Stimulated activated CD4-positive, alpha-beta T cell treated with anti-CD3 and anti-CD28 coated beads, Interleukin-1b, Interleukin-23, amount 100 ng/mL, for 48 hours (primary cell): Measurements from ENCODE around the gene ME1.
"Not testable (repeated sequence)": the region's sequence is repeated elsewhere in the genome, so short reads cannot be mapped to it uniquely, and the experiment has no call there.

ENCODE experiments used
- DNase-seq: peaks from one replicate; pipeline ENCODE4 v3.0.0-alpha.2; 2020

Gene ME1

DNA sequence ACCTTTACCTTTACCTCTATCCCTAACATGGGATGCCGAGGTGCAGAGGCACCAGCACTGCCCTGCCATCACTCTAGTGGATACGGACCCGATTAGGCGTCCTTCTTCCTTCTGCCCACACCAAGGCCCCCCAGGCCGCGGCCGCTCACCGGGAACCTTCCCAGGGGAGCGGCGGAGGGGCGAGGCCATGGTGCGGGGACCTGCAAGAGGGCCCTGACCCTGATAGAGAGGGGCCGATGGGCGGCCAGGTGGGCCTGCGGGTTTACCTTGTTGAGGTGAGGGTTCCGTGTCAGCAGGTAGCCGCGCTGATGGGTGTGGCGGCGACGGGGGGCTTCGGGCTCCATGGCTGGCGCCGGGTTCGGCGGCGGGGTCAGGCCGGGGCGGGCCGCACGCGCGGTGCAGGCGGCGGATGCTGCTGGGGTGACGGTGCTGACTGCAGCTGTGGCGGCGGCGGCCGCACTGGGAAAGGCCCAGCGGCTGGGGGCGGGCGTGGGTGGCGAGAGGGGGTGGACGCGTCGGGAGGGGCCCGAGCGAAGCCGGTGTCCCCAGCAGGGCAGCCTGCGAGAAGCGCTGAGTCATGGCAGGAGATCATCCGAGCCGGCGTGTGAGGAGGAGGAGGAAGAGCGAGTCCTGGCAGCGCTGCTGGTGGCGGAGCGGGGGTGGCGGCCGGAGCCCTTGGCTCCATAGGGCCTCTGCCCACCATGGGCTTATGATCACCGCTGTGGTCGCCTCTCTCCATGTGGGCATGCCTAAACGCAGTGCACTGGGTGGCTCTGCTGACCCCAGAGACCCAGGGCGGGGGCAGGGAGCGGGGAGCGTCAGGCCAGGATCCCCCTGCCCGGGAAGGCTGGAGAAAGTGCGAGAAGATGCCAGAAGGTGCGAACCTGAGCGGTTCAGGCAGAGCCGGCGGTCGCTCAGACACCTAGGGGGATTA, at the start of gene ME1:
ME1 (minus strand) TSS at position 441 of the 934 bp plus-strand sequence; CDS start at position 344, 97 bp downstream.
- peak; percentile 19 for DNase-seq

DNA sequence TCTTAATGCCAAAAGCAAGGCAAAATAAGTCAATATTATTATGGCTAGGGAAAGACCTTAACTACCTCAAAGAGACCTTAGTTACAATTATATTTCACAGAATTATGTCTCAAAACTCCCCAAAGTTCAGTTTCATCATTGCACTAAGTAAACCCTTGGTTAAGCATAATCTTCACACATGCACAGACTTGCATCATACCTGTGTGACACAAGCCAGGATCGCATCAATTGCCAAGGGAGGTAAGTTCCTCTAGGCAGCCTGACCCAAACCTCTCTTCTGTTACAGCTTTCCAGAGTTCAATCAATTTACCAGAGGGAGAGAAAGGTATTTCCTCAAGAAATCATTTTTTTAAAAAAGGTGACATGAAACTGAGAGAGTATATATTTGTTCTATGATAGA, 49.6 kb upstream of the ME1 start:
- DNase-seq, result no peak

DNA sequence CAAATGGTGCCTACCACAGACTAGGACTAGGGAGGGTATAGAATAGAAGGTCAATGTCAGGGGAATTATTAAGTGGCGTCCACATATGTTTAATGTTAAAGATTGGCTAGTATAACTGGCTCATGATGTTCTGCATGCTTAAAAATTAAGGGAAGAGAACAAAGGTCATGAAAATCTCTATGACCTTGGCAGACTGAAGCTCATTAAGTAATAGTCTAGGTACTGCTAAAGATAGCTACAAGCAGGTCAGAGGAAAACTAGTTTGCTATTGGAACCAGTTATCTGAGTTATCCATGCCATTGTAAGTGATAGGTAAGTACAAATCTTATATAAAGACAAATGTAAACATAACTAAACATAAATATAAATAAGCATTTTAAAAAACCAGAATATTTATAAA, 48.5 kb upstream of the ME1 start:
- no peak for DNase-seq

DNA sequence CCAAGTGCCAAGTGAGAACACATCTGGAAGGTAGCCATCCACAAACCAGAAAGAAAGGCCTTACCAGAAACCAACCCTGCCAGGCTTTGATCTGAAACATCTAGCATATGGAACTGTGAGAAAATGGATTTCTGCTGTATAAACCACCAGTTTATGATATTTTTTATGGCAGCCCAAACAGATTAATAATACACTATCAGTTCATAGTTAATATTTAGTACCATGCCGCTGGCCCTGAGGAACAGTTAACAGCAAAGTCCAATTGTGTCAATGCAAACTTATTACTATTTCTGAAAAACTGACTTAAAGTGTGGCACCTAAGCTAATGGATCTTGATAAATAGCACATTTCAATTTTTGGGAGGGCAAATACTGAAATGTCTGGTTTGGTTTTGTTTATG, 46.1 kb upstream of the ME1 start:
- DNase-seq, result no peak

DNA sequence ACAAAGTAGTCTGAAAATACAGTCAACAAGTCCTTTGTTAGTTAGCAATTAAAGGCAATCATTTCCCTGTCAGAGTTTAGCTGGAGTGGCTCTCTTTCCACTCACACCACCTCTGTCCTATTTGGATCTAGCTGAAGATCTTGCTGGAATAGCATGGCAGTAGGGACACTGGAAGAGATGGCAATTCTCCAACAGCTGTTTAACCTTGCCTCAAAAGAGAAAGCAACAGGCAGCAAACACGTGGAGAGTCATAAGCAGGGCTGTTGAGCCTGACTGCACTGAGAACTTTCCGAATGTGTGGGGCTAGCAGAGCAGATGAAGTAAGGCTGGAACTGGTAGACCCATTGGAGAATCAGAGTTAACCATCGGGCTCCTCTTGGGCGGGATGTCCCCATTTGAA, 43.5 kb upstream of the ME1 start:
- no peak for DNase-seq

DNA sequence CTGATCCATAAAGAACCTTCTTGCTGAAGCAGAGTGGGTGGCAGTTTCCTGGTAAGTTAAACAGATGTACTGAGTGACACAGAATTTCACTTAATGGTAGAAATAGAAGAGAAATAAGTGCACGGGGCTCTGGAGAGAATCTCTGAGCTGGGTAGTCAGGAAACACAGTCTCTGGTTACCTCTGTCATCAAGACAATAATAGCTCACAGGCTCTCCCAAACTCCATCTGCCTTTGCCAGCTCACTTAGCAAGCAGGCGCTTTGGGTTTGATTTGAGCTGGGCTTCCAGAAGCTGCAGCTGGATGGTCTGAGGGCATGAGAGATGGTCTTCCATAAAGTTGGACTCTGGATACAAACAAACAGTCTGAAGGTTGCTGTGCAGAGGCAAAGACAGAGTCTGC, 41.9 kb upstream of the ME1 start:
- no peak for DNase-seq

DNA sequence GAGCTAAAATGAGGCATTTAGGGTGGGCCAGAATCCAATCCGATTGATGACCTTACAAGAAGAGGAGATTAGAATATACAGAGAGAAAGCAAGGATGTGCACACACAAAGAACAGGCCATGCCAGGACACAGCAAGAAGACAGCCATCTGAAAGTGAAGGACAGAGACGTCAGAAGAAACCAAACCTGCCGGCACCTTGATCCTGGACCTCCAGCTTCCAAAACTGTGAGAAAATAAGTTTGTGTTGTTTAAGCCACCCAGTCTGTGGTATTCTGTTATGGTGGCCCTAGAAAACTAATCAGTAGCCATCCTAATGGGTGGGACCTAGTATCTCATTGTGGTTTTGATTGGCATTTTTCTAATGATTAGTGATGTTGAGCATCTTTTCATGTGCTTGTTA, 39.7 kb upstream of the ME1 start:
- DNase-seq, result no peak

DNA sequence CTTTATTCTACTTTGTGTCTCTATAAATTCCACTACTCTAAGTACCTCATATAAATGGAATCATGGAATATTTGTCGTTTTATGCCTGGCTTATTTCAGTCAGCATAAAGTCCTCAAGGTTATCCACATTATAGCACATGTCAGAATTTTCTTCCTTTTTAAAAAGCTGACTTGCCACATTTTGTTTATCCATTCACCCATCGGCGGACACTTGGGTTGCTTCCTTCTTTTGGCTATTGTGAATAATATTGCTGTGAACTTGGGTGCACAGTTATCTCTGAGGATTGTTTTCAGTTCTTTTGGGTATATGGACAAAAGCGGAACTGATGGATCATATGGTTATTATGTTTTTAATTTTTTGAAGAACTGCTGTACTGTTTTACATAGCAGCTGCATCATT, 39.1 kb upstream of the ME1 start:
- no peak for DNase-seq

DNA sequence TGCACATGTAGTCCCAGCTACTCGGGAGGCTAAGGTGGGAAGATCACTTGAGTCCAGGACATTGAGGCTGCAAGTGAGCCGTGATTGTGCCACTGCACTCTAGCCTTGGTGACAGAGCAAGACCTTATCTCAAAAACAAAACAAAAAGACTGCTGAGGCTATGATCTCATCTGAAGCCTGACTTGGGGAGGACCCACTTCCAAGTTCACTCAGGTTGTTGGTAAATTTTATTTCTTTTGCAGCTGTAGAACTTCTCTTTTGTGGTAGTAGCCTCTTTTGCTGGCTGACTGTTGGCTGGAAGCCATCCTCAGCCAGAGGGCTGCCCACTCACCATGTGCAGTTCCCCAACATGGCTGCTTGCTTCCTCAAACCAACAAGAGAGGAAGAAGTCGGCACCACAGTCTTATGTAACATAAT, 36.8 kb upstream of the ME1 start:
- no peak for DNase-seq

DNA sequence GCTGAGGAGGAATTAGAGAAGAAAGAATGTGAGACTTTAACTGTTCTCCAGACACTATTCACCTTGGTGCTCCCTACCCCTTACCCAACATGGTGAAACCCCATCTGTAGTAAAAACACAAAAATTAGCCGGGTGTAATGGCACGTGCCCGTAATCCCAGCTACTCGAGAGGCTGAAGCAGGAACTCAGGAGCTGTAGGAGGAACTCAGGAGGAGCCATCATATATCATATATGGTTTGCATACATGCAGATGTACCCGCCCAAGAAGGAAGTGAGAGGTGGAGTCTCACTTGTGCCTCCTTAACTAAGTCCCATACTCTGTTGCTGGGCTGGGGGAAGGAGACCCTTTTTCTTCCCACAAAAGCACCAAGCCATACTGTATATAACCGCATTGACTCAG, 35.5 kb upstream of the ME1 start:
- no peak for DNase-seq

DNA sequence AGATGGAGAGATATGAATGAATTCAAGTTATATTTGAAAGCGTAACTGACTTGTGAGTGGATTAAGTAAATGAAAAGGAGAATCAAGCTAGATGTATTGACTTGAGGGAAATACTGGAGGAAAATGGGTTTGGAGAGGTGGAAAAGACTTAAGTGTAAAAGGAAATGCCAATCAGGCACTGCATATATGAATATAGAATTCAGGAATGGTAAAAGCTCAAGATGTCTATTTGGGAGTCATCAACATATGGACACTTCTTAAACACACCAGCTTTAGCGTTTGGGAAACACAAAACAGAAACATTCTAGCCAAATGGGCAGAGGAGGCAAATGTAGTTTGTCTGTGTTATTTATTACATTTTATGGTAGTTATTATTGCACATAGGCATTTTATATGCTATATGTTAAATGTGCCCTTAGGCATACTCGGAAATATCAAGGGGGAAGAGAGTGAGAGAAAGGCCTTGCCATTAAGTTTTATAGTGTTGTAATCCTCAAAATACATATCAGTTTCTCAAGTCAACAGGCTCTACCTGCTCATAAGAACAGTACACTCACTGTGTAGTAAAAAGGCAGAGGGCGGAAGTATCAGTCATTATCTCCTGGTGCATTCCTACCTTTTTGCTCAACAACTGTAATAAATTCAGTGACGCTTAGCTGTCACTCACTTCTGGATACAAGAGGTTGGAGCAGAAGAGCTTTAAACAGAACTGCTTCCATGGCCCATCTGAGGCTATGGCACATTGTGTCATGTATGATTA, 33.7 kb upstream of the ME1 start:
- no peak for DNase-seq

DNA sequence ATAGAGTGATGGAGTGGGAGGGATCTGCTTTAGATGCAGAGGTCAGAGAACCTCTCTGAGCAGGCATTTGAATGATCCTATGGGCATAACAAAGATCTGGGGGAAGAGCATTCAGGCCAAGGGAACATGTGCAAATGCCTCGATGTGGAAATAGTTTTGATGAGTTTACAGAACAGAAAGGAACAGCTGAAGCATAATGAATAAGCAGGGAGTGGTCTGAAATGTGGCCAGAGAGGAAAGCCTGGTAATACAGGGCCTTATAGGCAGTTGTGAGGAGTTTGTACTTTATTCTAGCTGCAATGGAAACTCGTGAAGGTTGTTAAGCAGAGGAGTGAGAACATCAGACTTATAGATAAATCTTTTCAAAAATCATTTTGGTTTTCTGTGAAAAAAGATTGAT, 33.0 kb upstream of the ME1 start:
- no peak for DNase-seq

DNA sequence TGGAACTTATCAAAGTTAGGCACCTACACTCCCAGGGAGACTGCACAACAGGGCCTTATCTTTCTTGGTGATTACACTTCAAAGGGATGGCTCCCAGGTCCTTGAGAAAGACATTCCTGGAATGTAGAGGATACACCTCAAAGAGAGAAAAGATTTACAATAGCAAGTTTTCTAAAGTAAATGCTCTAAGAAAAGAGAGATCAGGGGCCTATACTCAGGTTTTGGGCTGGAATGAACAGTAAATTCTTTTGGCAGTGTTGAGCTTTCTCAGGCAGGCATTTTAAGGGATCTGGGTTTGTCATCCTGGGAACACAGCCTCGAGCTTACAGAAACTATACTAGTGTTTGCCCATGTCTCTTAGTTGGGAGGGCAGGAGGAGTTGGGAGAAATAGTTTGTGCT, 31.7 kb upstream of the ME1 start:
- DNase-seq, result no peak

DNA sequence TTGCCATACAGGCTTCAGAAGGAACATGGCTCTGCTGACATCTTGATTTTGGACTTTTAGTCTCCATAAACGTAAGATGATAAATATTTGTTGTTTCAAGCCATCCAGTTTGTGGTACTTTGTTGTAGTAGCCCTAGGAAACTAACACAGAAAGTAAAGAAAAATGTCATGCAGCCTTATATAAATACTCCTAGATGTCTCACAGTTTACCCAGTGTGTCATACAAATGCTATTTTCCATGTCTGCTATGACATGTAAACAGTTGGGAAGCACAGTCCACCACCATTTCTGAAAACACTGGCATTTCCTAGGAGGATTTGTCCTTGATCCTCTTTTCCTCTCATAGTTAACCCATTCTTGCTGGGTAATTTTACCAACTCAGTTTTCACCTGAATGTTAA, 30.6 kb upstream of the ME1 start:
- DNase-seq, result no peak

DNA sequence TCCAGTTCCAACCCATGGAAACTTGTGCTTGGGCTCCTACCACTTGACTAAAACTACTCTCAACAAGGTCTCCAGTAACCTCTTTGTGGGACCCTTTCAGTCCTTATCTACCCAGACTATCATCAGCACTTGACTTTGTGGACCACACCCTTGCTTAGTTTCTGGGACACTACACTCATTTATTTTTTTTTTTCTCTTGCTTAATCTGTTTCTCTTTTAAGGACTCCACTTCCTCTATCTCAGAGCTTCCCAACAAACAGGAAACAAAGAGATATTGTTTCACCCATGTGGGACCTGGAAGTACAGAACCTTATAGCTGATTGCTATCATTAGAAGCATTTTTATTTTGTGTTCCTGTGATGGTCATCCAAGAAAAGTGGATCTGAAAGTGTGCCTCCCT, 28.8 kb upstream of the ME1 start:
- DNase-seq, result no peak

DNA sequence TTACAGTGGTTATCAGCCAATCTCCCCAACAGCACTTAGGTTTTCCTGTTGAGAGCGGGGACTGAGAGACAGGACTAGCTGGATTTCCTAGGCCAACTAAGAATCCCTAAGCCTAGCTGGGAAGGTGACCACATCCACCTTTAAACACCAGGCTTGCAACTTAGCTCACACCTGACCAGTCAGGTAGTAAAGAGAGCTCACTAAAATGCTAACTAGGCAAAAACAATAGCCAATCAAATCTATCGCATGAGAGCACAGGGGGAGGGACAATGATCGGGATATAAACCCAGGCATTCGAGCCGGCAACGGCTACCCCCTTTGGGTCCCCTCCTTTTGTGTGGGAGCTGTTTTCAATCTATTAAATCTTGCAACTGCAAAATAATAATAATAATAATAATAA, 19.2 kb upstream of the ME1 start:
- DNase-seq, result not testable (repeated sequence)

DNA sequence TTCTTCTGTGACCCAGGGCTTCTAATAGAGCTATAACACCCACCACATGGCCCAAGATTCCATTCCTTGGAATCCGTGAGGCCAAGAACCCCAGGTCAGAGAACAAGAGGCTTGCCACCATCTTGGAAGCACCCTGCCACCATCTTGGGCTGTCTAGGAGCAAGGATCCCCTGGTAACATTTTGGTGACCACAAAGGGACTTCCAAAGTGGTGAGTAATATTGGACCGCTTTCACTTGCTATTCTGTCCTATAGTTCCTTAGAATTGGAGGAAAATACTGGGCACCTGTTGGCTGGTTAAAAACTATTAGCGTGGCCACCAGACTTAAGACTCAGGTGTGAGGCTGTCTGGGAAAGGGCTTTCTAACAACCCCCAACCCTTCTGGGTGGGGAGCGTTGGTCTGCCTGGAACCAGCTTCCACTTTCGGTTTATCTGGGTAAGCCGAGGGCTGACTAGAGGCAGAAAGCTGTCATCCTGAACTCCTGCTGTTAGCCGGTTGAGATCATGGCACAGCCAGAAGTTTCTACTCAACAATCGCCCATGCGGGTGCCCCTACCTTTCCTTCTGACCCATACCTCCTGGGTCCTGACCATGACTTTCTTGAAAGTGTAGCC, 13.3 kb upstream of the ME1 start:
- DNase-seq, result not testable (repeated sequence)

DNA sequence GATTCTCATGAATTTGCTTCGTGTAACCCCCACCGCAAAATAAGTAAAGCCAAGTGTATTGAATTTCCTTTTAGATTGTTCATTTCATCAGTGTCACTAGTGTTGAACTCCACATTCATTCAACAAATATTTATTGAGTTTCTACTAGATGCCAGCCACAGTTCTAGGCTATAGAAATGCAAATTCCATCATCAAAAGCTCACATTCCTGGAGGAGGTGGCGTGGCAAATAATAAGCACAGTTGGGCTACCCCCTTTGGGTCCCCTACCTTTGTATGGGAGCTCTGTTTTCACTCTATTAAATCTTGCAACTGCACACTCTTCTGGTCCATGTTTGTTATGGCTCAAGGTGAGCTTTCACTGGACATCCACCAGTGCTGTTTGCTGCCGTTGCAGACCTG, 12.7 kb upstream of the ME1 start:
- DNase-seq, result no peak

DNA sequence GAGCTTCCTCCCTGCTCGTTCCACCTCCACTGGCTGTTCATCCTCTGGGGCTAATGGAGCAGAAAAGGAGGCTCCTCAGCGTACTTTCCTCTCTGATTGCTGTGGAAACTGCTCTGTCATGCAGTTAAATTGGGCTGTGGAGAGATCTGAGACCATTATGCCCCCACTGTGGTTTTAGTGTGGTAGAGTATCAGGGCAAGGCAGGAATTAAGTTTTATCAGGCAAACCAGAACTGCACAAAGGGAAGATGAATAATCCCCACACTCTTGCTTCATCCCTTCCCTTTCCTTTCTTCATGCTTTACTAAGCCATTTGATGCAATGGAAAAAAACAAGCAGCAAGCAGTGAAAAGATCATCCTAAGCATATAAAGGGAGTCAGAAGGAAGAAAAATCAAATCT, 11.9 kb upstream of the ME1 start:
- DNase-seq, result no peak

DNA sequence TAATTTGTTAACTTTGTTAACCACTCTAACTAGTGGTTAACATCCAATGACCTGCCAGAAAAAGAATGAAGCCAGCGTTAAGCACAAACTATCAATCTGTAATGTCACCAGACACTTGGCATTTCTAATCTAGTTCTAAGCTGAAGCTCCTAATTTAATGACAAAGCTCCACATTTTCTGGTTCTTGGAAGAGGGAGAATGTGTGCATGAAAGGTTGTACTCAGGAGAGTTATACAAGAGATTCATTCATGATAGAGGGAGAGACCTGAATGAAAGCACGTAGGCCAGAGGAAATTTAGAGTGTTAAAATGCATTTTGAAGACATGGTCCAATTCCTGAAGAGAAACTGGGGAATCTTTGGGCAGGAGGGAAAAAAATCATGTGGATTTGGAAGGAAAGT, 8.3 kb upstream of the ME1 start:
- no peak for DNase-seq

DNA sequence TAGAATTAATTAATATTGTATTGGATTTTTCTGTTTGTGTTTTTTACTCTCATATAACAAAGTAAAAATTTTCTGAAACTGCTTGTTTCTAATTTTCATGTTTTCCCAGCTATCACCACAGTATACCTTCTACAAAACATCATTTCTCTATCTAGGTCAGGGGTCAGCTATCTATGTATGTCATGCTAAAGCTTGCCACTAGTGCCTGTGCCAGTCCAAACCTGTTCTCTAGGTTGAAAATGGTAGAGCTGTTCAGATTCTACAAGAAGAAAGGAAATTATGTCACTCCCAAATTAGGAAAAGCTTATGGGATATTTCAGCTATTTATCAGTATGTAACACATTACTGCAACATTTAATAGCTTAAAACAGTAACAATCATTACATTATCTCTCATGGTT, 5.8 kb upstream of the ME1 start:
- DNase-seq, result no peak

DNA sequence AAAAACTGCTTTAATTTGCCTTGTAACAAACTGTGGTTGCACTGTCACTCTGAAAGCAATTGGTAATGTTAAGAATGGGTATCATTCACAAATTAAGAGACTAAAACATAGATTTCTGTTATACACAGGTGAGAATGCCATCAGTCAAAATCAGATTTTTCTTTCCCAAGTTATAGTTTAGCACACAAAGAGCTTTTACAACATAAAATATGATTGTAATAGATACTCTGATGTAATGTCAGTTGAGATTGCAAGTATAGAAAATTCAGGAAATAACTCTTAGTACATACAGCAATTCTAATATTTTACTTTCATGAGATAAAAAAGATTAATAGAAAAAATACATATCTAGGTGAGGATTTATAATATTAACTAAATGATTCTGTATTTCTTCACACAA, 2.3 kb upstream of the ME1 start:
- DNase-seq, result no peak

DNA sequence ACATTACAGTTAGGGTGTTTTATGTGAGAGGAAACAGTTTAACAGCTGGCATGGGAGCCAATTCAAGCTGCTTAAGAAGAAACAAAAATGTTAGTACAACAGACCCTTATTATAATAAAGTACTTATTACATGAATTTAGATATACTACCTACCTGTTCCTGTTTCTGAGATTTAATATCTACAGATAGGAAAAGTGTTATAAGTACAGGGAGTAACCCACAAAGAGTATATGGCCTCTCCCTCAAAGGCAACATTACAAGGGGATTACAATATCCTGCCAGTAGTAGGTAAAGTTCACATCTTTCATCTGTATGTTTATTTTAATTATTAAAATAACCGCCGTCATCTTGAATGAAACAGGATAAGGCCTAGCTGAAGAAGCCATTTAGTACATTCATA, 1.8 kb upstream of the ME1 start:
- no peak for DNase-seq
